GM12892 (cell line): ENCODE data around the gene PTRH1.

Experiments used
- POLR2A ChIP-seq: IDR thresholded peaks from 2 replicates; pipeline ENCODE4 v1.6.1; 2011; ENCODE audit warnings: low read depth, low read length, control low read depth
- TAF1 ChIP-seq: IDR thresholded peaks from 2 replicates; pipeline ENCODE4 v1.6.1; 2011; ENCODE audit warnings: low read depth, mild to moderate bottlenecking, control low read depth, low read length, borderline replicate concordance

DNA sequence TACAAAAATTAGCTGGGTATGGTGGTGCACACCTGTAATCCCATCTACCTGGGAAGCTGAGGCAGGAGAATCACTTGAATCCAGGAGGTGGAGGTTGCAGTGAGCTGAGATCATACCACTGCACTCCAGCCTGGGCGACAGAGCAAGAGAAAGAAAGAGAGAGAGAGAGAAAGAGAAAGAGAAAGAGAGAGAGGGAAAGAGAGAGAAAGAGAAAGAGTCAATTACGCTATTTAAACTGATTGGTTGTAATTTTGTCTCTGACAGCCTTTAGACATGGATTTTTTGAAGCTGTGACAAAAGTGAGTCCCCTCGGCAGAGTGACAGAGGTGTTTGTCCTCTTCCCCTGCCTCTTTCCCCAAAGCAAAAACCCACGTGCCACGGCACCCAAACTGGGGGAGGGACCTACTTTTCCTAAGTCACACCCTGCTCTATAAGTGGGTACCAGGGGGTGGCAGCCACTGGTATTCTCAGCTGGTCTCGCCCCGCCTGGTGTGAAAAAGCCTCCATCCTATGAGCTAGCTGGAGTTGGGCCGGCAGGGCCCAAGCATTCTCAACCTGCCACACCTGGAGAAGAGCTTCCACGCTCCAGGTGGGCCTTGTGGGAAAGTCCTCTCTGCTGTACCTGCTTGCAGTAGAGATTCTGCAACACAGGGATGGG lies 12.0 kb downstream of the PTRH1 start:
- TF ChIP-seq POLR2A (no peak), TAF1 (no peak)
